ENCODE data around the gene ATPAF1. TPM values are rescaled to one million over a fixed set of nuclear protein-coding genes. Genes with fewer than 3 reads are reported as not detected.

ATPAF1 gene
- polyA plus RNA-seq, 2 of the 4 experiments (the other 2 are of a cell fraction), result 28.9 to 63.7 TPM

GRCh38 chr1:46606255-46606965 is 61.8 kb downstream of the ATPAF1 start (continued):
- TF ChIP-seq PBX3 (IDR thresholded peaks at IDR 0.05), result no peak

- peaks cover 13% of the 10 kb centered on the region; the same call in 2 of the 3 replicates for H3K4me1 ChIP-seq
- TF ChIP-seq FOSB (CRISPR knock-in tag; IDR thresholded peaks at IDR 0.05), result no peak
- no peak for TF ChIP-seq ELK1 (IDR thresholded peaks at IDR 0.05; ENCODE audit: low read depth, low read length)
- no peak for TF ChIP-seq HEYL (CRISPR knock-in tag; IDR thresholded peaks at IDR 0.05)
- no peak for TF ChIP-seq HDAC2 (IDR thresholded peaks at IDR 0.05)
- TF ChIP-seq ZSCAN20 (CRISPR knock-in tag; IDR thresholded peaks at IDR 0.05), result no peak
- TF ChIP-seq USF2 (IDR thresholded peaks at IDR 0.05), result no peak
- TF ChIP-seq RARB (CRISPR knock-in tag; IDR thresholded peaks at IDR 0.05), result no peak
- TF ChIP-seq JUNB (IDR thresholded peaks at IDR 0.05), result no peak
- TF ChIP-seq NR3C1 (IDR thresholded peaks at IDR 0.05), result no peak
- no peak for TF ChIP-seq RNF2 (IDR thresholded peaks at IDR 0.05; ENCODE audit: borderline replicate concordance, low read depth)
- no peak for TF ChIP-seq CTCF (IDR thresholded peaks at IDR 0.05)
- TF ChIP-seq PHF8 (IDR thresholded peaks at IDR 0.05; ENCODE audit: borderline replicate concordance, low read depth), result no peak
- TF ChIP-seq CBX8 (IDR thresholded peaks at IDR 0.05), result no peak
- no peak for TF ChIP-seq MAFK (IDR thresholded peaks at IDR 0.05; ENCODE audit: partially characterized antibody)
- no peak for TF ChIP-seq RFX5 (IDR thresholded peaks at IDR 0.05)
- TF ChIP-seq JUN (IDR thresholded peaks at IDR 0.05), result no peak
- TF ChIP-seq PBX3 (IDR thresholded peaks at IDR 0.05), result no peak
- TF ChIP-seq ZFP36 (IDR thresholded peaks at IDR 0.05; ENCODE audit: borderline replicate concordance, partially characterized antibody), result no peak
- DNase-seq (ENCODE audit: low read depth in 1 of 2, low spot score in 1 of 2), result no peak
- ChIA-PET POLR2A (interaction anchor here (1.4 to 2.2 kb wide), 2 partner anchors 7 to 11 kb away, joined by 6 to 12 read pairs; partner anchors contain the start of gene MOB3C), CTCF (interaction anchor here (0.7 to 1.5 kb wide), 5 partner anchors 12 to 120 kb away, joined by 3 to 4 read pairs (median 3); partner anchors contain the start of gene ATPAF1)
- WGBS (ENCODE audit: missing lambda C conversion rate), result 85% methylated on average over 2 of the region's 2 CpGs
- H3K9me3 ChIP-seq, result no peaks in the 10 kb centered on the region
- ATAC-seq, result no peak
- FAIRE-seq, result no peak
- H3K27ac ChIP-seq, result no peak overlapping the region; a peak in 2 of 6 replicates
- H3K4me2 ChIP-seq, result peak overlapping the region; percentile 86
- H3K4me3 ChIP-seq, result no peak overlapping the region
Measured at GRCh38 chr1:46605232-46605631, 62.9 kb downstream of the ATPAF1 start.
